ENCODE results near the gene LHFPL3.

LHFPL3 gene

DNA sequence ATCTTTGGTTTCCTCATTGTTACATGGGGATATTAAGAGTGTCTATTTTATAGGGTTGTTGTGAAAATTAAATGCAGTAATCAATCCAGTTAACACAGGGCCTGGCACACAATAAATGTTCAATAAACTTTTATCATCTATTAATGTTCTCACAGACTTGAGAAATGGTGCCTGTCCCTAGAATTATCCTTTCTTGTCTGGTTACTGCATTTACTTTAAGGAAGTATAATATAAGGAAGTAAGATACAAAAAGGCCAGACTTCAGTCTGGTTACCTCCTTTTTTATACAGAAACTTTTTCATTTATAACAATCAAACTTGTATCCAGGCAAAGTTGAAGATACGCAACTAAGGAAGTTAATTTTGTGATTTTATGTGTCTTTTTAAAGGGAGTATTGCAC is 117.0 kb downstream of the LHFPL3 start:
- TF ChIP-seq, protein P1, sequence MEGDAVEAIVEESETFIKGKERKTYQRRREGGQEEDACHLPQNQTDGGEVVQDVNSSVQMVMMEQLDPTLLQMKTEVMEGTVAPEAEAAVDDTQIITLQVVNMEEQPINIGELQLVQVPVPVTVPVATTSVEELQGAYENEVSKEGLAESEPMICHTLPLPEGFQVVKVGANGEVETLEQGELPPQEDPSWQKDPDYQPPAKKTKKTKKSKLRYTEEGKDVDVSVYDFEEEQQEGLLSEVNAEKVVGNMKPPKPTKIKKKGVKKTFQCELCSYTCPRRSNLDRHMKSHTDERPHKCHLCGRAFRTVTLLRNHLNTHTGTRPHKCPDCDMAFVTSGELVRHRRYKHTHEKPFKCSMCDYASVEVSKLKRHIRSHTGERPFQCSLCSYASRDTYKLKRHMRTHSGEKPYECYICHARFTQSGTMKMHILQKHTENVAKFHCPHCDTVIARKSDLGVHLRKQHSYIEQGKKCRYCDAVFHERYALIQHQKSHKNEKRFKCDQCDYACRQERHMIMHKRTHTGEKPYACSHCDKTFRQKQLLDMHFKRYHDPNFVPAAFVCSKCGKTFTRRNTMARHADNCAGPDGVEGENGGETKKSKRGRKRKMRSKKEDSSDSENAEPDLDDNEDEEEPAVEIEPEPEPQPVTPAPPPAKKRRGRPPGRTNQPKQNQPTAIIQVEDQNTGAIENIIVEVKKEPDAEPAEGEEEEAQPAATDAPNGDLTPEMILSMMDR (IDR thresholded peaks at IDR 0.05): no peak

GRCh38 chr7:104450861-104451260 is 122.5 kb downstream of the LHFPL3 start:
- TF ChIP-seq, protein P1 (IDR thresholded peaks at IDR 0.05): no peak

GRCh38 chr7:104453190-104453589 is 124.8 kb downstream of the LHFPL3 start:
- TF ChIP-seq, protein P1 (IDR thresholded peaks at IDR 0.05): no peak

- TF ChIP-seq, protein P1 (IDR thresholded peaks at IDR 0.05): no peak
Measured at GRCh38 chr7:104458875-104459274, 130.5 kb downstream of the LHFPL3 start.

- TF ChIP-seq, protein P1 (IDR thresholded peaks at IDR 0.05): no peak
Measured at GRCh38 chr7:104469166-104469820, 140.9 kb downstream of the LHFPL3 start.

DNA sequence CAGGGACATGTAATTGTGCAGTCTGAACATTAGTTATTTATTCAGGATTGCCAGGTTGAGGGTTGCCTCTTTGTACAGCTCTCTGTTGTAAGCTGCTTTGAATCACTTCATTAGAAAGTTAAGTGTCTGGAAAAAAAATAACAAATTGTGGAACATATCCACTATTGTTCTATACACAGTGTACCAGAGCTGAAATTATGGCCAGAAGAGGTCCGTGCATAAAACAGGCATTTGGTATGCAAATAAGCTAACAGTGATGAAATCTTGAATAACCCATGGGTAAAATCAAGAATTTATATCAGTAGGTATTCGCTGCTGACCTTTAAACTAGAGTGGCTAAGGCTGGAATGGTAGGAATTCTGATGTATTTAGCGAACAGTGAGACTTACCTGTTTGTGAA is 152.1 kb downstream of the LHFPL3 start:
- TF ChIP-seq, protein P1 (IDR thresholded peaks at IDR 0.05): no peak

DNA sequence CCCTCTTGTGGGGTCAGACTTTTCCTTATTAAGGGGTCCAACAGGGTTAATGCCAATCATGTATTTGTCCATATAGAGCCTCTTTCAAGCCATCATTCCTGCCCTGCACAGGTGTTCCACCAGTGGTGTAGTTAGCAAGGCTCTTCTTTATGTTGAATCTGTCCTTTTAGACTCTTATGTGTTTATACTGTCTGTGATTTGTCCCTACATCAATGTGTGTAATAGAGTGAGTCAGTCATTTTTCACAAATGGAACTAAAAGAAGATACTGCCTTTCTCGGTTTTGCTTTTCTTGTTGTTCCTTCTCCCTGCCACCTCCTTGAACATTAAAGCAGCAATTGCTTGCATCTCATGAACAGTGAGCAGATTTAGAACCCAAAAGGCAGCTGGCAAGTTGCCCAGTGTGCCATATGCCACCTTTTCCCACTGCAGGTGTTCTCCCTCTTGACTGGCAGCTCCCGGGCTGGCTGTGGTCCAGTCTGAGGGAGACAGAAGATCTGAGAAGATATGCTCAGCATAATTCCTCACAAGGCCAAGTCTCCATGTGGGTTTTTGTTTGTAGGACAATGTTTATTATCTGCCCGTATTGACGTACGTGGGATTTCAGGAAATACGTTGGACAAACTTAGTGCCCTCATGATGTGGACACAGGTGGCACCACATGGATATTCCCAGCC is 154.1 kb downstream of the LHFPL3 start:
- TF ChIP-seq, protein P1 (IDR thresholded peaks at IDR 0.05): no peak
